K562 (cell line): Measurements from ENCODE around the gene PTK6. TPM values are rescaled to one million over a fixed set of nuclear protein-coding genes. Genes with fewer than 3 reads are reported as not detected.

Experiments
- ADNP ChIP-seq: fragments of 200-800 bp; sonication (Bioruptor generic); IDR thresholded peaks from 2 replicates; pipeline ENCODE4 v1.6.1; 2016; ENCODE audit warnings: missing genetic modification characterization, missing compliant biosample characterization
- ETS2 ChIP-seq: IDR thresholded peaks from 2 replicates; pipeline ENCODE4 v1.6.1; 2016; ENCODE audit warnings: borderline replicate concordance, missing genetic modification characterization, mild to moderate bottlenecking, moderate library complexity, missing compliant biosample characterization; ENCODE audit not compliant: poor library complexity, severe bottlenecking
- GATAD2A ChIP-seq: fragments of 450-650 bp; IDR thresholded peaks from 2 replicates; pipeline ENCODE4 v1.6.1; 2017
- HDAC1 ChIP-seq, 2 experiments: fragments of 450-650 bp; IDR thresholded peaks; 2 replicates each; pipeline ENCODE4 v1.6.1; 2016 to 2017; ENCODE audit warnings: inconsistent platforms in 1 of 2, mild to moderate bottlenecking in 1 of 2, moderate library complexity in 1 of 2
- HDAC8 ChIP-seq: fragments of 450-650 bp; IDR thresholded peaks from 2 replicates; pipeline ENCODE4 v1.6.1; 2016; ENCODE audit warnings: mild to moderate bottlenecking, missing genetic modification characterization, moderate library complexity, missing compliant biosample characterization
- HMGN3 ChIP-seq: IDR thresholded peaks from 2 replicates; pipeline ENCODE4 v1.6.1; 2011; ENCODE audit warnings: borderline replicate concordance, low read depth, mild to moderate bottlenecking, mixed read lengths, low read length; ENCODE audit not compliant: insufficient read length; ENCODE audit errors: extremely low read depth
- NFIX ChIP-seq: fragments of 250-450 bp; sonication (Bioruptor Pico); IDR thresholded peaks from 2 replicates; pipeline ENCODE4 v1.4.0; 2020; ENCODE audit warnings: low read depth, mild to moderate bottlenecking, moderate library complexity
- NFXL1 ChIP-seq: fragments of 450-650 bp; formaldehyde crosslinking; IDR thresholded peaks from 2 replicates; pipeline ENCODE4 v1.4.0; 2021; ENCODE audit warnings: mild to moderate bottlenecking
- POLR2G ChIP-seq: fragments of 200-400 bp; formaldehyde crosslinking; IDR thresholded peaks from 2 replicates; pipeline ENCODE4 v1.6.1; 2017; ENCODE audit warnings: low read depth, mild to moderate bottlenecking, antibody characterized with exemption, low read length, moderate library complexity
- PTTG1 ChIP-seq: fragments of 450-650 bp; IDR thresholded peaks from 2 replicates; pipeline ENCODE4 v1.6.1; 2016; ENCODE audit warnings: low read depth, mild to moderate bottlenecking, missing genetic modification characterization, missing compliant biosample characterization
- SAFB2 ChIP-seq: fragments of 200-400 bp; formaldehyde crosslinking; IDR thresholded peaks from 2 replicates; pipeline ENCODE4 v1.6.1; 2018; ENCODE audit warnings: borderline replicate concordance, low read length, low read depth, moderate library complexity; ENCODE audit not compliant: severe bottlenecking
- SRSF1 ChIP-seq: fragments of 200-400 bp; formaldehyde crosslinking; IDR thresholded peaks from 2 replicates; pipeline ENCODE4 v1.6.1; 2017; ENCODE audit warnings: mild to moderate bottlenecking, low read depth, low read length, moderate library complexity
- STAT5B ChIP-seq: fragments of 250-450 bp; sonication (Bioruptor Pico); IDR thresholded peaks from 2 replicates; pipeline ENCODE4 v1.8.0; 2021; ENCODE audit warnings: mild to moderate bottlenecking, inconsistent platforms
- TAL1 ChIP-seq: fragments of 450-650 bp; IDR thresholded peaks from 2 replicates; pipeline ENCODE4 v1.6.1; 2016; ENCODE audit warnings: mild to moderate bottlenecking
- ZNF12 ChIP-seq: sonication (generic); formaldehyde crosslinking; IDR thresholded peaks from 2 replicates; pipeline ENCODE4 v1.4.0; 2020; ENCODE audit warnings: mild to moderate bottlenecking, missing genetic modification reagents
- ZNF146 ChIP-seq: IDR thresholded peaks from one replicate; pipeline ENCODE4 v1.6.1; 2018; ENCODE audit warnings: missing compliant biosample characterization; ENCODE audit not compliant: unreplicated experiment
- ZNF184 ChIP-seq: sonication (generic); formaldehyde crosslinking; IDR thresholded peaks from 2 replicates; pipeline ENCODE4 v1.5.0; 2020; ENCODE audit warnings: missing genetic modification reagents
- ZNF253 ChIP-seq: fragments of 250-450 bp; sonication (Bioruptor Pico); conservative IDR thresholded peaks from 2 replicates; pipeline ENCODE4 v1.6.1; 2021; ENCODE audit warnings: mild to moderate bottlenecking
- ZNF347 ChIP-seq: fragments of 450-650 bp; formaldehyde crosslinking; IDR thresholded peaks from 2 replicates; pipeline ENCODE4 v1.4.0; 2020; ENCODE audit warnings: low read depth, mild to moderate bottlenecking, moderate library complexity
- ZNF695 ChIP-seq: fragments of 450-650 bp; formaldehyde crosslinking; IDR thresholded peaks from 2 replicates; pipeline ENCODE4 v1.4.0; 2020; ENCODE audit warnings: mild to moderate bottlenecking, moderate library complexity
- polyA plus RNA-seq, 8 experiments: library from polyadenylated mRNA; depleted of rRNA in 4 of 8; stranded (reverse) in 5 of 8; unstranded in 3 of 8; fragments of >200 nt; fragmentation: Nextera tagmentation in 2 of 8; fragmentation: Illumina TruSeq in 1 of 8; extraction: Ambion mirVana in 2 of 8; extraction: Trizol in 1 of 8; gene quantifications; 2 replicates each; pipeline versions ENCODE4 v1.2.1 to v1.2.3, GENCODE V29; 2011 to 2014; ENCODE audit warnings: inconsistent platforms in 1 of 8, missing spikeins in 1 of 8
- total RNA-seq, 7 experiments: library from RNA; depleted of rRNA in 6 of 7; stranded (reverse); fragments of >200 nt in 6 of 7; fragmentation: Illumina TruSeq in 2 of 7; extraction: Trizol in 2 of 7; gene quantifications; 2 replicates each; pipeline versions ENCODE4 v1.2.1 to v1.2.3, GENCODE V29; 2011 to 2021; ENCODE audit warnings: low replicate concordance in 1 of 7
- TF ChIP-seq, protein P1 (sequence below): sonication (generic); IDR thresholded peaks from 2 replicates; pipeline ENCODE4 v1.6.1; 2016
- TF ChIP-seq, protein P2 (sequence below): fragments of 450-650 bp; IDR thresholded peaks from 2 replicates; pipeline ENCODE4 v1.6.1; 2016; ENCODE audit warnings: antibody characterized with exemption
- TF ChIP-seq, protein P3 (sequence below): sonication (generic); formaldehyde crosslinking; IDR thresholded peaks from 2 replicates; pipeline ENCODE4 v1.8.0; 2023; ENCODE audit warnings: missing genetic modification reagents, mild to moderate bottlenecking, borderline replicate concordance

The PTK6 gene
- total and polyA plus RNA-seq, 9 of the 15 experiments (the other 6 are each of a cell fraction or from before 2014, with no cell fraction given), result 0.07 TPM; not detected in 8

DNA sequence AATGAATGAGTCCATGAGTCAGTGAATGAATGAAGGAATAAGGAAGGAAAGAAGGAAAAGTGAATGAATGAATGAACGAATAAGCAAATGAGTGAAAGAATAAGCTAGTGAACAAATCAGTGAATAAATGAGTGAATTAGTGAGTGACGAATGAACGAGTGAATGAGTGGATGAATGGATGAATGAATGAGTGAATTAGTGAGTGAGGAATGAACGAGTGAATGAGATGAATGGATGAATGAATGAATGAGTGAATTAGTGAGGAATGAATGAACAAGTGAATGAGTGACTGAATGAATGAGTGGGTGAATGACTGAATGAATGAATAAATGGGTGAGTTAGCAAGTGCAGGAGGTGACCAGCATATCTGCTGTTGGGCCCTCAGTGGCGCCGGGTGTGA is 6.6 kb upstream of the PTK6 start (continued):
- TF ChIP-seq, protein P1, sequence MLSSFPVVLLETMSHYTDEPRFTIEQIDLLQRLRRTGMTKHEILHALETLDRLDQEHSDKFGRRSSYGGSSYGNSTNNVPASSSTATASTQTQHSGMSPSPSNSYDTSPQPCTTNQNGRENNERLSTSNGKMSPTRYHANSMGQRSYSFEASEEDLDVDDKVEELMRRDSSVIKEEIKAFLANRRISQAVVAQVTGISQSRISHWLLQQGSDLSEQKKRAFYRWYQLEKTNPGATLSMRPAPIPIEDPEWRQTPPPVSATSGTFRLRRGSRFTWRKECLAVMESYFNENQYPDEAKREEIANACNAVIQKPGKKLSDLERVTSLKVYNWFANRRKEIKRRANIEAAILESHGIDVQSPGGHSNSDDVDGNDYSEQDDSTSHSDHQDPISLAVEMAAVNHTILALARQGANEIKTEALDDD, result no peak
- TF ChIP-seq GATAD2A, result no peak
- 0 out of 4 replicates have a peak, but pooled peaks of 1 of the 2 experiments have one; percentile 21 for TF ChIP-seq HDAC1 (IDR thresholded peaks at IDR 0.05)
- TF ChIP-seq NFXL1, result no peak
- no peak for TF ChIP-seq ZNF146 (CRISPR knock-in tag)
- TF ChIP-seq STAT5B, result no peak
- TF ChIP-seq HDAC8 (tag), result no peak
- no peak for TF ChIP-seq ZNF12 (CRISPR knock-in tag)
- no peak for TF ChIP-seq TAL1
- TF ChIP-seq, protein P2, sequence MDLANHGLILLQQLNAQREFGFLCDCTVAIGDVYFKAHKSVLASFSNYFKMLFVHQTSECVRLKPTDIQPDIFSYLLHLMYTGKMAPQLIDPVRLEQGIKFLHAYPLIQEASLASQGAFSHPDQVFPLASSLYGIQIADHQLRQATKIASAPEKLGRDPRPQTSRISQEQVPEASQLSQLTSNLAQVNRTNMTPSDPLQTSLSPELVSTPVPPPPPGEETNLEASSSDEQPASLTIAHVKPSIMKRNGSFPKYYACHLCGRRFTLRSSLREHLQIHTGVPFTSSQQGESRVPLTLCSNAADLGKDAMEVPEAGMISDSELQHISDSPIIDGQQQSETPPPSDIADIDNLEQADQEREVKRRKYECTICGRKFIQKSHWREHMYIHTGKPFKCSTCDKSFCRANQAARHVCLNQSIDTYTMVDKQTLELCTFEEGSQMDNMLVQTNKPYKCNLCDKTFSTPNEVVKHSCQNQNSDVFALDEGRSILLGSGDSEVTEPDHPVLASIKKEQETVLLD, result peak; percentile 16; the same call in 1 of the 2 replicates
- no peak for TF ChIP-seq SAFB2
- TF ChIP-seq ZNF184 (CRISPR knock-in tag), result no peak
- TF ChIP-seq HMGN3, result no peak
- TF ChIP-seq ADNP (tag), result no peak
- TF ChIP-seq ZNF253 (CRISPR knock-in tag), result no peak
- no peak for TF ChIP-seq ZNF695 (CRISPR knock-in tag)
- TF ChIP-seq SRSF1, result no peak
- TF ChIP-seq, protein P3, sequence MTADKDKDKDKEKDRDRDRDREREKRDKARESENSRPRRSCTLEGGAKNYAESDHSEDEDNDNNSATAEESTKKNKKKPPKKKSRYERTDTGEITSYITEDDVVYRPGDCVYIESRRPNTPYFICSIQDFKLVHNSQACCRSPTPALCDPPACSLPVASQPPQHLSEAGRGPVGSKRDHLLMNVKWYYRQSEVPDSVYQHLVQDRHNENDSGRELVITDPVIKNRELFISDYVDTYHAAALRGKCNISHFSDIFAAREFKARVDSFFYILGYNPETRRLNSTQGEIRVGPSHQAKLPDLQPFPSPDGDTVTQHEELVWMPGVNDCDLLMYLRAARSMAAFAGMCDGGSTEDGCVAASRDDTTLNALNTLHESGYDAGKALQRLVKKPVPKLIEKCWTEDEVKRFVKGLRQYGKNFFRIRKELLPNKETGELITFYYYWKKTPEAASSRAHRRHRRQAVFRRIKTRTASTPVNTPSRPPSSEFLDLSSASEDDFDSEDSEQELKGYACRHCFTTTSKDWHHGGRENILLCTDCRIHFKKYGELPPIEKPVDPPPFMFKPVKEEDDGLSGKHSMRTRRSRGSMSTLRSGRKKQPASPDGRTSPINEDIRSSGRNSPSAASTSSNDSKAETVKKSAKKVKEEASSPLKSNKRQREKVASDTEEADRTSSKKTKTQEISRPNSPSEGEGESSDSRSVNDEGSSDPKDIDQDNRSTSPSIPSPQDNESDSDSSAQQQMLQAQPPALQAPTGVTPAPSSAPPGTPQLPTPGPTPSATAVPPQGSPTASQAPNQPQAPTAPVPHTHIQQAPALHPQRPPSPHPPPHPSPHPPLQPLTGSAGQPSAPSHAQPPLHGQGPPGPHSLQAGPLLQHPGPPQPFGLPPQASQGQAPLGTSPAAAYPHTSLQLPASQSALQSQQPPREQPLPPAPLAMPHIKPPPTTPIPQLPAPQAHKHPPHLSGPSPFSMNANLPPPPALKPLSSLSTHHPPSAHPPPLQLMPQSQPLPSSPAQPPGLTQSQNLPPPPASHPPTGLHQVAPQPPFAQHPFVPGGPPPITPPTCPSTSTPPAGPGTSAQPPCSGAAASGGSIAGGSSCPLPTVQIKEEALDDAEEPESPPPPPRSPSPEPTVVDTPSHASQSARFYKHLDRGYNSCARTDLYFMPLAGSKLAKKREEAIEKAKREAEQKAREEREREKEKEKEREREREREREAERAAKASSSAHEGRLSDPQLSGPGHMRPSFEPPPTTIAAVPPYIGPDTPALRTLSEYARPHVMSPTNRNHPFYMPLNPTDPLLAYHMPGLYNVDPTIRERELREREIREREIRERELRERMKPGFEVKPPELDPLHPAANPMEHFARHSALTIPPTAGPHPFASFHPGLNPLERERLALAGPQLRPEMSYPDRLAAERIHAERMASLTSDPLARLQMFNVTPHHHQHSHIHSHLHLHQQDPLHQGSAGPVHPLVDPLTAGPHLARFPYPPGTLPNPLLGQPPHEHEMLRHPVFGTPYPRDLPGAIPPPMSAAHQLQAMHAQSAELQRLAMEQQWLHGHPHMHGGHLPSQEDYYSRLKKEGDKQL (CRISPR knock-in tag), result no peak
- no peak for TF ChIP-seq NFIX (CRISPR knock-in tag)
- TF ChIP-seq ETS2 (tag), result no peak
- TF ChIP-seq POLR2G, result no peak
- no peak for TF ChIP-seq ZNF347 (CRISPR knock-in tag)
- no peak for TF ChIP-seq PTTG1 (tag)
